Activated CD8-positive, alpha-beta memory T cell treated with anti-CD3 and anti-CD28 coated beads, Interleukin-2, amount 50 U/mL, for 1 hour (primary cell): ENCODE data around the gene ARRDC4.
"Not testable (repeated sequence)": the region's sequence is repeated elsewhere in the genome, so short reads cannot be mapped to it uniquely, and the experiment has no call there.

Experiments used
- DNase-seq: peaks from one replicate; pipeline ENCODE4 v3.0.0-alpha.2; 2020; ENCODE audit errors: extremely low read depth

Gene ARRDC4

DNA sequence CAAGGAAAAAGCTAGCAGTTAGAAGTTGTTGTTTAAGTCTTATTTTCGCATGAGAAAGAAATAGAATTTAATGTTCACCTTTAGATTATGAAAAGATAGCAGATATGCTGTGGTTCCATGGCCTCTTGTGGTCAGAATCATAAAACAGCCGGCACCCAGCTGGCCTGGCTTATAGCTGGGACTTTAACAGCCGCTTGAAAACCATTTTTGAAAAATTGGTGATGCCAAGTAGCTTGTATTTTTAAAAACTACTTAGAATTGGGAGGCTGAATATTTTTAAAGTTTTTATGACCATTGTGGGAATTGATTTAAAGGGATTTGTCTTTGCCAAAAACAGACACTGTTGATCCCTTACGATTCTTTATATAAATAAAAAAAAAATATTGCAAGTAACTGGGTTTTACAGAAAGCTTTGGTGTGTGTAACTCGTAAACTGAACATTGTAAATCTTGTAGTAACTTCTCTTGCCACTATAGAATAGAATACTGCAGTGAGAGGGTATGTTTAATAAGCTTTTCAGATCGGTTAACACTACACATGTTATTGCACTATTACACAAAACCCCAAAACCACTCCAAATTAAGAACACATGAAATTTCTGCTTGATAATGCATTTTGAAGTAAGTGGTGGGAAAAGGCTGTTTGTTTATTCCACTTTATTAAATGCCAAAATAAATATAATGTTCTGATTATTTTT is 6.6 kb downstream of the ARRDC4 start:
- no peak for DNase-seq

DNA sequence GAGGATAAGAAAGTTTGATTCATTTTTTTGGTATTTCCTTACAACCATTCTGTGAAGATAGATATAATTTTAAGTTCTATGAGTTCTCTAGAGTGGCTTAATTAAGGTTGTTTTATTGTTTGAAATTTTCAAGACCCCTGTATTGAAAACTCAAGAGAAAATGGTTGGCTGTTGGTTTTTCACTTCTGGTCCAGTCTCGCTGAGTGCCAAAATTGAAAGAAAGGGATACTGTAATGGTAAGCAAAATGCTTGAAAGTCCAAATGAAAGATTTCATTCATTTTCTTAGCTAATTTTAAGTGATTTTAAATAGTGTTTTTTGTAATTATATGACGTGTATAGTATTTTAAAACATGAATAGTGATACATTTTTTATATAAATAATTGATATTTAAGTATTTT is 7.4 kb downstream of the ARRDC4 start:
- DNase-seq, result no peak

DNA sequence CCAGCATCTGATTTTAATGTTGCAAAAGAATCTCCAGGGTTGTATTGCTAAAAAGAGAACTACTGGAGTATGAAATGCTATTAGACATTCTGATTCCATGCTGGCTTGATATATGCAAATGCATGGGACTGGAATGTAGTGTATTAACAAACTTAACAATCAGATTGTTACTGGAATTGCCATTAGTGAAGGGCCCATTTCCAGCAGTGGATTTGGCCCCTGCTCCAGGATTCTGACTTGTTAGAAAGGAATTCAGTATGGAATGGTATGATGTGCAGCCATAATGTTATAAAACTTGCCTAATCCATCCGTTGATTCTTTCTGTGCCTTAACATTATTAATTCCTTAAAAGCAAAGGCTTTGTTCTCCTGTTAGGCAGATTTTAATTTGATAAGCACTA is 7.9 kb downstream of the ARRDC4 start:
- DNase-seq, result no peak

DNA sequence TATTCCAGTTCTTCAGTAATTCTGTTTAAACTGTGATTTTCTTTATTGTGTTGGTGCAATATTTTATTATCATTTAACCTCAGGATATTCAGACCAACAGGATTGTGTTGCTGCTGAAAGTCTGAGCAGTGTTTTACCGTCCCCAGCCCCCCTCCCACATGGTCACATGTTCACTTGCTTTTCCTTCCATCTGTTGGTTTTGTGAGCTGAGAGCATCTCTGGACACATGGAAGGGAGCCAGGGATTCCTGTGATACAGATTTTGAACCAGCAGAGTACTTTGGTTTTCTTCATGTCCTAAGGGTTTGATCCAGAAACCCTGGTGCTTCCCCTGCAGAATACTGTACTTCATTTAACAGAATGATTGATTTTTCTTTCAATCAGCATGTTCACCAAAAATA is 11.9 kb downstream of the ARRDC4 start:
- no peak for DNase-seq

DNA sequence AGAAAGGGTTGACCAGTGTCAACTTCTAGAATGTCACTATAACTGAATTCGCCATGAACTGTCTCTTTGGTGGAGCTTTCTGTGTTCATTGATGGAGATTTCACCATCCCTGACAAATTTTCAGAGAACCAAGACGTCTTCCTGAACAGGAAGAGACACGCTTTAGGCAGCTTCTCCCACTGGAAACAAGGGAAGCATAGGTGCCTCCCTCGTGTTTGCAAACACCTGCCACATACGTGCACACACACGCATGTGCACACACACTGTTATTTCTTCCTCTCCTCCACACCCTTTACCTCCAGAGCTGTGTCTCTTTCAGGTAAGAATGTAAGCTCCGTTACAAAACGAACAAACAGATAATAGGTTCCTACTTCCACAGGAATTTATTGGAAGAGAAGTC is 15.6 kb downstream of the ARRDC4 start:
- DNase-seq, result no peak

DNA sequence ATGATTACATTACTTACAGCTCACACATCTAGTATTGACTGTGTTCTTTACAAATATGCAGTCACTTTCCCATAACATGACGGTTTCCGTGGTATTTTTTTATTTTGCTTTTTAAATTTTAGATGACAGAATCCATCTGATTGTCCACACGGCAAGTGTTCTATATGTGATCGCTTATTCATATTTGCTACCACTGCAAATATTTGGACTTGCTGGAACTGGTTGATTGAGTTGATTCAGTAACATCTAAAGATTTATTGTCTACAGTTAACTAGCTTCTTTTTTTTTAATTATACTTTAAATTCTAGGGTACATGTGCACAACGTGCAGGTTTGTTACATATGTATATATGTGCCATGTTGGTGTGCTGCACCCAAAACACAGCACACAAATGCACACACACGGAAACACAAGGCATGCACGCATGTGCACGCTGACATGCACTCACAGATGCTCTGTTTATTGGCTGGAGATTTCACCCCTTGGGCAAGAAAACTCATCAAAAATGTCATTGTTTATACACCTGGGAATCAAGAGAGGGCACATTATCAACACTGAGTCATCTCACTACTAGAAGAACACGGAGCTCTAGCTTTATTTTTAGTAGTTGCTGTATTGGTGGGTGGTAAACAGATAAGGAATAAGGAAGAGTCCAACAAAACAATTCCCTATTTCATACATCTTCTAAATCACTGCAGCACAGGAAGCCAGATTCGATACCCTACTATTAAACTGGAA is 16.4 kb downstream of the ARRDC4 start:
- no peak for DNase-seq

DNA sequence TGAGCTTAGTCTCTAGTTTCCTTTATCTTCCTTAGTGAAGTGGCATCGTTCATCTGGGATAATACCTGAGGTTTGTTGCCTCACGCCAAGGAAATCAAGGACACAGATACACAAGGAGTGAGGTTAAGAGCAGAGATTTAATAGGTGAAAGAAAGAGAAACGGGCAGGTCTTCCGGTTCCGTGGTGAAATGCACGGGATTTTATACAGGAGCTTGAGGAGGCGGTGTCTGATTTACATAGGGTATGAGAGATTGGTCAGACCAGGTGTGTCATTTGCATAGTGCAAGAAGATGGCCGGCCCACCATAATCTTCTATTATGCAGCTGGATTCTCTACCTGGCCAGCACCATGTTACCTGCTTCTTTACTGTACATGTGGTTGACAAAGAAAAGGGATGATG is 17.2 kb downstream of the ARRDC4 start:
- DNase-seq, result no peak

DNA sequence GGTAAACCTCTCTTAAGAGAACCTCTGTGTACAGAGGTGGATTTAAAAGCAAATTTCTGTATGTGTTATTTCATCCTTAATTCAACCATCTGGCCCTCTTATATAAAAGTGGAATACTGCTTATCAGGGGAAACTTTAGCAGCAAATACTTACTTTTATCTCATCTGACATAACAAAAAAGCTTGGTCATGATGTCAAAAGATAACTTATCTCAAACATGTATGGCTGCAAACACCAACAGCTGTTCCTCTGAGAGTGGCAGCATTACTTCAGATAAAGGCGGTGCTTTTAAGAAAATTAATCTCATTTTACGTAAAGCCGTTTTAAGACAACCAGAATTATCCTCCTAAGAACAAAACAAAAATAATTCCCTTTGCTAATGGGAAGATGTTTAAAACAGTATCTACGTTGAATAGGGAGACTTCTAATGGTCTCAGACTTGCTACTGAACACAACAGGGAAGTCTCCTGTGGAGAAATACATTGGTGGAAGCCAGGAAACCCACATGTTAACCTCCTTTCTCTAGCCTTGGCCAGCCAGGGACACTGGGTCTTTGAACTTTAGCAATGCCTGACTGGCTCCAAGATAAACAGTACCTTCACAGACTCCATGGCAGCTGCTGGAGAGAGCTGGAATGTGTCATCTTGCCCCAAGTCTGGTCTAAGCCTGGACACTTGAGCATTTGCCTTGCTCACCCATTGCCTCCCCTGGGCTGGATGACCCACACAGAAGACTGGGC is 18.1 kb downstream of the ARRDC4 start:
- DNase-seq, result no peak

DNA sequence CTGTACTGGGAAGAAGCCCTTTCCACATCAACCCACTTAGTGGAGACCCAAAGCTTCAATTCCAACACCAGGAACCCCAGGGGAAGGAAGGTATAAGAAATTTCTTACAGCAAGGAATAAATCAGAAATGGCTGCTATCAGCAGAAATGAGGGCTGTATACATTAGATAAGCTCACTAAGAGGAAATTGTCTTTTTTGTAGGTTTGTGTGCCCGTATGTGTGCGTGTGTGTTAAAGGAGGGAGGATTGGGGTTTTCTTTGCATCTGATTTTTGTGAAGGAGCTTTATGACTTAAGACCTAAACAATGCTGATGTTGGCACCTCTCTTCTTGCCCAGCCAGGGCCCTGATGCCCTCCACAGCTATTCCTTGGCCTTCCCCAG is 18.6 kb downstream of the ARRDC4 start:
- DNase-seq, result no peak

DNA sequence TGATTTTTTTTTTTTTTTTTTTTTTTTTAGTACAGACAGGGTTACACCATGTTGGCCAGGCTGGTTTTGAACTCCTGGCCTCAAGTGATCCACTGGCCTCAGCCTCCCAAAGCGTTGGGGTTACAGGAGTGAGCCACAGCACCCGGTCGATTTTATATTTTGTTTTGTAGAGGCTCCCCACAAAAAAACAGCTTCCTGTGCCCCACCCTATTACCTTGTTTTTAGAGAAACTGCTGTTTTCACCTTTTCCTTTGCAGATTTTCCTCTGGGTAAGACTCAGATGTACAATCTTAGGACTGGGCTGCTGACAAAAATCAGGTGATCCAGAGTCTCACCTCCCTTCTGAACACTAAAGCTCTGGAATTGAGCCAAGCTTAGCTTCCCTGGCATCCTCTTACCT is 20.6 kb downstream of the ARRDC4 start:
- DNase-seq, result no peak

DNA sequence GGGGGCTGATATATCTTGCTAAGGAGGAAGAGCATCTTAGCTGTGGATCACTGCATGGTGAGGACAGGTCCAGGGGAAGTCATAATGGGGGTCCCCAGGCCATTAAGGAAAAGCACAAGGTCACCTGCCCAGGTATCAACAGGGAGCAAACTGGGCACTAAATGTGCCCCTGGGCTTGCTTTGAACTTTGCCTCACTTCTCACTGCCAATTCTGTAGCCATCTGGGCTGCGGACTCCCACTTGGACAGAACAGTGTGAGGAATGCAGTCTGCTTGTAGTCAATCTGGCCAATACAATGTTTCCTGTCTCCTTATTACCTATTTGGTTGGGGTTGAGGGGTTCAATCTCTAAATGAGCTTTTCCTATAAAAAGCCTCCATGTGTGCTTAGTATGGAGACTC is 21.3 kb downstream of the ARRDC4 start:
- DNase-seq, result no peak

DNA sequence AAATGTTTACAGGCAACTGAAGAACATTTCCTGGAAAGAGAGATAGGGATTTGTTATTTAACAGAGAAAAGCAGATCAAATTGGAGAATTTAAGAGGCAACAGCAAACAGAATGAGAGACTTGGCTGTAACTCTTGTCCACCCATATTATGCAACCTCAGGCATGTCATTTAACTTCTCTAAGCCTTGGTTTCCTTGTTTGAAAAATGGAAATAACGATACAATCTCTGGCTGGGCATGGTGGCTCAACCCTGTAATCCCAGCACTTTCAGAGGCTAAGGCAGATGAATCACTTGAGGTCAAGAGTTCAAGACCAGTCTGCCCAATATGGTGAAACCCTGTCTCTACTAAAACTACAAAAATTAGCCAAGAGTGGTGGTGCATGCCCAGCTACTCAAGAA is 23.7 kb downstream of the ARRDC4 start:
- no peak for DNase-seq

DNA sequence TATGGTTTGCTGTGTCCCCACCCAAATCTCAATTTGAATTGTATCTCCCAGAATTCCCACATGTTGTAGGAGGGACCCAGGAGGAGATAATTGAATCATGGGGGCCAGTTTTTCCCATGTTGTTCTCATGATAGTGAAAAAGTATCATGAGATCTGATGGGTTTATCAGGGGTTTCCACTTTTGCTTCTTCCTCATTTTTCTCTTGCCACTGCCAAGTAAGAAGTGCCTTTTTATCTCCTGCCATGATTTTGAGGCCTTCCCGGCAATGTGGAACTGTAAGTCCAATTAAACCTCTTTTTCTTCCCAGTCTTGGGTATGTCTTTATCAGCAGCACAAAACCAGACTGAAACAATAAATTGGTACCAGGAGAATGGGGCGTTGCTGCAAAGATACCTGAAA is 25.5 kb downstream of the ARRDC4 start:
- not testable (repeated sequence) for DNase-seq

DNA sequence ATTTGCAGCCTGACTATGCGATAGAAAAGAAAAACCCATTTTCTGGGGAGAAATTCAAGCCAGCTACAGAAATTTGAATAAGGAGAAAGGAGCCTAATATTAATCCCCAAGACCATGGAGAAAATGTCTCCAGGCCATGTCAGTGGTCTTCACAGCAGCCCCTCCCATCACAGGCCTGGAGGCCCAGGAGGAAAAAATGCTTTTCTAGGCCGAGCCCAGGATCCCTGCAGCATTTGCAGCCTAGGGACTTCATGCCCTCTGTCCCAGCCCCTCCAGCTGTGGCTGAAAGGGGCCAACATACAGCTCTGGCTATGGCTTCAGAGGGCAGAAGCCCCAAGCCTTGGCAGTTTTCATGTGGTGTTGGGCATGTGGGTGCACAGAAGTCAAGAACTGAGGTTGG is 26.3 kb downstream of the ARRDC4 start:
- no peak for DNase-seq

DNA sequence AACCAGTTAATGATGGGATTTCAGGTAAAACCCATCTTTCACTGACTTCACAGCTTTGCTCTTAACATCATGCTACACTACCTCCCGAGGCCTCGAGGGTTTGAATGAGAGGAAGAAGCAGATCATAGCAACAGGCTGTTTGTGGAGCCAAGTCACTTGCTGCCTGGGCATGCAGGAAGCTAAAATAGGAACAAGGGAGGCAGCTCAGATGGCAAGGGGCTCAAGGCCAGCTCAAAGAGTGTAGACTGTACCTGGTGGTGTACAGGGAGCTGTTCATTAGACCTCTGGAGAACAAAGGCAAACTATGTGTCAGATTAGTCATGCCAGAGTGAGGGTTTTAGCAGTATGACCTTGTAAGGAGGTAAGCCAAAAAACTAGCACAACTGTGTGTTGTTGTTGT is 28.8 kb downstream of the ARRDC4 start:
- no peak for DNase-seq

DNA sequence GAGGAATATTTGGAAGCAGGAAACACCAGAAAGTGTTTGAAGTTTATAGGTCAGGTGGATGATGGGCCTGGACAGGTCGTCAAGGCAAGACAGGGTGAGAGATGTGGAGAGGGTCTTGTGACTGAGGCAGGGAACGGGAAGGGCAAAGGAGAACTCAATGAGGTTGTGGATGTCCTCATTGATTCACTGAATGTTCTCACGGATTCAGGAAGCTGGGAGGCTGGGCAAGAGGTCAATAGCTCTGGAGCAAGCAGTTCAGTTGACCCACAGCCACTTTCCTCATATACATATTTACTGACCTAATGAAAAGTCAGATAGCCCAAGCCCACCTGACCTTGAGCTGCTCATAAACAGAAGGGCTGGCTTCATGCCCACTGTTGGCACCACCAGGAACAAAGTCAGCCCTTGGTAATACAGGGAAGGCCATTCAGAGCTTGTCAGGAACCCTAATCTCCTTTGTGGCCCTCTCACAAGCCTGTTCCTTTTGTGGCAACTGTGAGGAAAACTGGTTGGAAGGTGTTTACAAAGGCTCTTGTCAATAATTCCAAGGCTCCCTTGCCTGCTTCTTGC is 31.6 kb downstream of the ARRDC4 start:
- DNase-seq, result no peak

DNA sequence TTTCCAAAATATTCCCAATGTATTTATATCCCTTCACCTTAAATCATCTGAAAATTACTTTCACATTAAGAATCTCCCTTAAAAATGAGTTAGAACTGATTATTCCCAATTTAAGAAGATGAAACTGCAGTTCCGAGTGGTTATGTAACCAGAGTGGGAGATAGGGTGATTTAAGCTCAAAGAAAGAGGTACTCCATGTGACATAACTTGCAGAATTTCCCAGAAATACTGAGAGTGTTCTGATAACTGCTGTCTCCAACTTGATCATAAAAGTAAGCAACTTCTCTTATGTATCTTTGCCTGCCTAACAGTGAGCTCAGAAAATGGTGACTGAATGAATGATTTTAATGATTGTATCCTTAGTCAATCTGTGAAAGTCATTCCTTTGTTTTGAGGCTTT is 32.3 kb downstream of the ARRDC4 start:
- no peak for DNase-seq

DNA sequence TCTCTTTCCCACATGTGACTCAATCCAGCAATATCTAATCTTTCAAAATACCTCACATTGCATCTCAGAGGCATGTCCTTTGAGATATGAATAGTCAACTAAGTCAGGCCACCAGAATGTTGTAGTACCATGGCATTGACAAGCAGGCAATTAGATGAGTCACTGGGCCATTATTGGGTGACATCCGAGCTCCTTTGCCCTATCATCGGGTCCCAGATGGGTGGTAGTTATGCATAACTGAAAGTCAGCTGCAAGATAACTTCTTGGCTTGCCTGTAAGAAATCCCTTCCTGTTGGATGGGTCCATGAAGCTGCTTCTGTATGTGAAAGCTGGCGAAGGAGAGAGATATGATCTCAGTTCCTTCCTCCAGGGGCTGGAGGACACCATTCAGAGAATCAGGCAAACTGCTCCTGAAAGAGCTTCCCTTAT is 32.8 kb downstream of the ARRDC4 start:
- no peak for DNase-seq

DNA sequence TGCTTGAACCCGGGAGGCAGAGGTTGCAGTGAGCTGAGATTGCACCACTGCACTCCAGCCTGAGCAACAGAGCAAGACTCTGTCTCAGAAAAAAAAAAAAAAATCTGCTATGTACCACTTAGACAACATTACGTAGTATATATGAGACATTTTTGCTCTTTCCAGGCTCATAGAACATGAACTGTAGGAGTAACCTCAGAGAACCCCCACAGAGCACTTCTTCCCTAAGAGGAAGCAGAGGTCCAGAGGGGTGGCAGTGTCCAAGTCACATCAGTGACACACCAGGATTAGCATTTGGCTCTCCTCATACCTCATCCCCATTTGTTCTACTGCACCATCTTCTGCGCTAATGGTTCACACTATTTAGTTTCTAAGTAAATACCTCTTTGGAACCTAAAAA is 33.7 kb downstream of the ARRDC4 start:
- DNase-seq, result no peak

DNA sequence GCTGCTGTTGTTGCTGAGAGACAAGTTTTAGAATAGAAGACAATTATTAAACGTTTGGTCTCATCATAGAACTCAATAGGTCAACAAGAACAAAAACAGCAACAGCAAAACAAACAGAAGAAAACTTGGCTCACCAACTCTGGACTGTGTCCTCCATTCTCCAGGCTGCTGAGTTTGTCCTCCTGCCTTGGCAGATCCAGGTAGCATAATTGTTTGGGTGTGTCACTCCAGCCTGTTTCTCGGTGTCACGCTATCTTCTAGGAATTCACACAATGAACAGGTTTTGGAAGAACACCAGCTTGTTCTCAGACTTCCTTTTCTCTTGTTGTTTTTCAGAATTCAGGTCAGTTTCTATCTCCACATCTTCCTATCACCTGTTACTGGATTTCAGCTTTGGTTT is 34.7 kb downstream of the ARRDC4 start:
- DNase-seq, result no peak

DNA sequence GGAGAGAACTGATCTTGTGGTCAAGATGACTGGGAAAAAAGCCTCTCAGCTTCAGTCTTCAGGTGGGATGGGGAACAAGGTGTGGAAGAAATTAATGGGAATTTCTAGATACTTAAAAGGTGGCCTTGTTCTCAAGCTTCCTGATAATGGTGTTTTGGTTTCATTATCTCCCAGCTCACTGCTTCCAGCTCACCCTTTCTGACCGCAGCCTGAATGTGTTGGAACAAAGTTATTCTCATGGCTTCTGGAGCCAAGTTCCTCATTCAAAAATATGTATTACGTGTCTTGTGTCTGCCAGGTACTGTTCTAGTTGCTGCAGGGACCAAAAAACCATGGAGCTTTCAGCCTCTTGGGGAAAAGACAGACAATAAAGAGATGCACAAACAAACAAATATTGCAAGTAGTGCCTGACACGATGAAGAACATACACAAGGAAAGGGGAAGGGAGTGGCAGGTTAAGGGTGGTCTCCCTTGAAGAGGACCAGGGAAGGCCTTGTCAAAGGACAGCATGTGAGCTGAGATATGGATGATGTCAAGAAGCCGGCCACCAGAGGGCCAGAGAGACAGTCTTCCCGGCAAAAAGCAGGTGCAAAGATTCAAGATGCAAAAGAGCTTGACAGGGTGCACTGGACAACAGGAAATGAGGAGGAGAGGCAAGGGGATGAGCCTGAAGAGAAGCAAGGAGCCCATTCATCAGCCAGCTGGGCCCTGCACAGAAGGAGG is 35.5 kb downstream of the ARRDC4 start:
- no peak for DNase-seq
